ENCODE data around the gene ANKRD13D.
A peak's percentile ranks its signal among the peaks of the same experiment; 100 is the strongest.

- TF ChIP-seq CTCF (IDR thresholded peaks at IDR 0.05) (no peak), POLR2A (IDR thresholded peaks at IDR 0.05) (no peak), POLR2AphosphoS5 (IDR thresholded peaks at IDR 0.05; ENCODE audit: insufficient read depth in 1 of 2, low read depth in 1 of 2) (peak; percentile 75 to 79)
These were observed 11.7 kb upstream of the ANKRD13D start for GRCh38 chr11:67277231-67277961.
